Measurements from ENCODE around the gene EMC9.

EMC9 gene

GRCh38 chr14:24155100-24155499 is 13.7 kb upstream of the EMC9 start:
- TF ChIP-seq MYC (IDR thresholded peaks at IDR 0.05; ENCODE audit: low read depth, low read length), result no peak
- DNase-seq (ENCODE audit: low read depth), result no peak

GRCh38 chr14:24151404-24152080 is 10.2 kb upstream of the EMC9 start:
- no peak for DNase-seq (ENCODE audit: low read depth)
- no peak overlapping the region for H3K4me3 ChIP-seq (ENCODE audit: low read depth, low read length)
- no peak for TF ChIP-seq MYC (IDR thresholded peaks at IDR 0.05; ENCODE audit: low read depth, low read length)
- no peak for TF ChIP-seq POLR2A (IDR thresholded peaks at IDR 0.05; ENCODE audit: extremely low read depth, insufficient read length)
- no peak for TF ChIP-seq CTCF (IDR thresholded peaks at IDR 0.05; ENCODE audit: low read depth, low read length)
- no peak for TF ChIP-seq MAX (IDR thresholded peaks at IDR 0.05; ENCODE audit: low read depth, low read length)

More at GRCh38 chr14:24155100-24155499, 13.7 kb upstream of the EMC9 start:
- H3K4me3 ChIP-seq (ENCODE audit: low read depth, low read length), result no peak overlapping the region

- no peak for TF ChIP-seq MAX (IDR thresholded peaks at IDR 0.05; ENCODE audit: low read depth, low read length)
- no peak for TF ChIP-seq CTCF (IDR thresholded peaks at IDR 0.05; ENCODE audit: low read depth, low read length)
- no peak for TF ChIP-seq MYC (IDR thresholded peaks at IDR 0.05; ENCODE audit: low read depth, low read length)
- TF ChIP-seq POLR2A (IDR thresholded peaks at IDR 0.05; ENCODE audit: extremely low read depth, insufficient read length), result no peak
- H3K4me3 ChIP-seq (ENCODE audit: low read depth, low read length), result no peak overlapping the region
Measured at GRCh38 chr14:24150993-24151392, 9.6 kb upstream of the EMC9 start.

GRCh38 chr14:24150567-24150966 is 9.2 kb upstream of the EMC9 start:
- DNase-seq (ENCODE audit: low read depth), result no peak
- no peak overlapping the region for H3K4me3 ChIP-seq (ENCODE audit: low read depth, low read length)
- TF ChIP-seq CTCF (IDR thresholded peaks at IDR 0.05; ENCODE audit: low read depth, low read length), result no peak
- TF ChIP-seq MYC (IDR thresholded peaks at IDR 0.05; ENCODE audit: low read depth, low read length), result no peak
- TF ChIP-seq POLR2A (IDR thresholded peaks at IDR 0.05; ENCODE audit: extremely low read depth, insufficient read length), result no peak
- no peak for TF ChIP-seq MAX (IDR thresholded peaks at IDR 0.05; ENCODE audit: low read depth, low read length)

More at GRCh38 chr14:24150993-24151392, 9.6 kb upstream of the EMC9 start:
- no peak for DNase-seq (ENCODE audit: low read depth)

- DNase-seq (ENCODE audit: low read depth), result no peak
- TF ChIP-seq MYC (IDR thresholded peaks at IDR 0.05; ENCODE audit: low read depth, low read length) (no peak), POLR2A (IDR thresholded peaks at IDR 0.05; ENCODE audit: extremely low read depth, insufficient read length) (no peak), MAX (IDR thresholded peaks at IDR 0.05; ENCODE audit: low read depth, low read length) (no peak), CTCF (IDR thresholded peaks at IDR 0.05; ENCODE audit: low read depth, low read length) (no peak)
- H3K4me3 ChIP-seq (ENCODE audit: low read depth, low read length), result no peak overlapping the region
Measured at GRCh38 chr14:24150061-24150460, 8.7 kb upstream of the EMC9 start.

GRCh38 chr14:24149302-24149969 is 8.0 kb upstream of the EMC9 start:
- DNase-seq (ENCODE audit: low read depth), result no peak

More at GRCh38 chr14:24149302-24149969, 8.0 kb upstream of the EMC9 start:
- no peak overlapping the region for H3K4me3 ChIP-seq (ENCODE audit: low read depth, low read length)
- TF ChIP-seq POLR2A (IDR thresholded peaks at IDR 0.05; ENCODE audit: extremely low read depth, insufficient read length) (no peak), CTCF (IDR thresholded peaks at IDR 0.05; ENCODE audit: low read depth, low read length) (no peak), MYC (IDR thresholded peaks at IDR 0.05; ENCODE audit: low read depth, low read length) (no peak), MAX (IDR thresholded peaks at IDR 0.05; ENCODE audit: low read depth, low read length) (no peak)

Data from NB4 (cell line).